Stimulated activated naive CD4-positive, alpha-beta T cell treated with Interleukin-2 at 50 U/mL for 16 hours (primary cell): Measurements from ENCODE around the gene PRDM11.

Experiments used
- DNase-seq: peaks from one replicate; lab custom pipeline; 2025; lab: John Stamatoyannopoulos, UW

The PRDM11 gene

GRCh38 chr11:45266676-45267020 lies 120.2 kb downstream of the PRDM11 start:
- no peak for DNase-seq

- no peak for DNase-seq
Observed at GRCh38 chr11:45267052-45267451, 120.6 kb downstream of the PRDM11 start.

GRCh38 chr11:45267652-45268299 lies 121.3 kb downstream of the PRDM11 start:
- DNase-seq, result no peak

GRCh38 chr11:45269678-45270077 lies 123.2 kb downstream of the PRDM11 start:
- no peak for DNase-seq

- DNase-seq, result no peak
Observed at GRCh38 chr11:45270946-45271716, 124.7 kb downstream of the PRDM11 start.

GRCh38 chr11:45272701-45273100 lies 126.3 kb downstream of the PRDM11 start:
- DNase-seq, result no peak

- DNase-seq, result no peak
Observed at GRCh38 chr11:45273509-45273908, 127.1 kb downstream of the PRDM11 start.

GRCh38 chr11:45274206-45274605 lies 127.8 kb downstream of the PRDM11 start:
- DNase-seq, result no peak

GRCh38 chr11:45275828-45276227 lies 129.4 kb downstream of the PRDM11 start:
- no peak for DNase-seq

- no peak for DNase-seq
Observed at GRCh38 chr11:45278714-45279113, 132.3 kb downstream of the PRDM11 start.

- DNase-seq, result no peak
Observed at GRCh38 chr11:45279645-45280044, 133.2 kb downstream of the PRDM11 start.

- DNase-seq, result no peak
Observed at GRCh38 chr11:45280449-45280848, 134.0 kb downstream of the PRDM11 start.

GRCh38 chr11:45282081-45282480 lies 135.6 kb downstream of the PRDM11 start:
- DNase-seq, result no peak
